Measurements from ENCODE around the gene PMFBP1.

- no peak for TF ChIP-seq POLR2A (IDR thresholded peaks at IDR 0.05; ENCODE audit: low read depth, low read length)
- no peak for TF ChIP-seq CTCF (conservative IDR thresholded peaks at IDR 0.05; ENCODE audit: low read depth, low read length)
- TF ChIP-seq USF2 (IDR thresholded peaks at IDR 0.05; ENCODE audit: low read depth, low read length): no peak
- TF ChIP-seq ELK1 (IDR thresholded peaks at IDR 0.05; ENCODE audit: borderline replicate concordance, low read depth, low read length): no peak
- no peak for TF ChIP-seq RAD21 (IDR thresholded peaks at IDR 0.05; ENCODE audit: low read length)
- TF ChIP-seq MAZ (IDR thresholded peaks at IDR 0.05; ENCODE audit: borderline replicate concordance, low read depth, low read length): no peak
- TF ChIP-seq RCOR1 (IDR thresholded peaks at IDR 0.05; ENCODE audit: insufficient replicate concordance, low read length): no peak
- no peak for TF ChIP-seq RFX5 (IDR thresholded peaks at IDR 0.05; ENCODE audit: low read depth, low read length)
- no peak for TF ChIP-seq FOS (IDR thresholded peaks at IDR 0.05; ENCODE audit: low read depth, low read length)
- TF ChIP-seq CEBPB (IDR thresholded peaks at IDR 0.05; ENCODE audit: low read depth, low read length): no peak
- no peak for TF ChIP-seq MXI1 (IDR thresholded peaks at IDR 0.05; ENCODE audit: borderline replicate concordance, low read depth, low read length)
- TF ChIP-seq BHLHE40 (IDR thresholded peaks at IDR 0.05; ENCODE audit: low read depth, low read length): no peak
- TF ChIP-seq SMC3 (IDR thresholded peaks at IDR 0.05; ENCODE audit: low read depth, low read length): no peak
Observed at GRCh38 chr16:72122308-72122707, 49.6 kb downstream of the PMFBP1 start.

All from IMR-90 (cell line).